Stimulated activated CD8-positive, alpha-beta memory T cell treated with anti-CD3 and anti-CD28 coated beads, Interleukin-4, amount 100 ng/mL, for 48 hours (primary cell): ENCODE results near the gene HMGCR.

Experiments
- DNase-seq: peaks from one replicate; pipeline ENCODE4 v3.0.0-alpha.2; 2020

Gene HMGCR

GRCh38 chr5:75341934-75342333 is 4.9 kb downstream of the HMGCR start:
- DNase-seq, result no peak

DNA sequence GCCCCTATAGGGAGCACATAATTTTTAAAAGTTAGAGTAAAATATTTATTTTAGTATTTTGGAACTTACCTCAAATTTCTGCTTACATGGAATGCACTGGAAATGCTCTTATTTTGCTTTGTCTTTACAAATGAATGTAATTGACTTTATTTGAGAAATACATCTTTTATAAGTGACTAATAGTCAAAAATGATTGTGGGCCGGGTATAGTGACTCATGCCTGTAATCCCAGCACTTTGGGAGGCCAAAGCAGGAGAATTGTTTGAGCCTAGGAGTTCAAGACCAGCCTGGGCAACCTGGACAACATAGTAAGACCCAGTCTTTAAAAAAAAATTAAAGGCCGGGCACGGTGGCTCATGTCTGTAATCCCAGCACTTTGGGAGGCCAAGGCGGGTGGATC is 5.8 kb downstream of the HMGCR start:
- DNase-seq, result no peak

- no peak for DNase-seq
These were observed 11.2 kb downstream of the HMGCR start for GRCh38 chr5:75348241-75348640.

DNA sequence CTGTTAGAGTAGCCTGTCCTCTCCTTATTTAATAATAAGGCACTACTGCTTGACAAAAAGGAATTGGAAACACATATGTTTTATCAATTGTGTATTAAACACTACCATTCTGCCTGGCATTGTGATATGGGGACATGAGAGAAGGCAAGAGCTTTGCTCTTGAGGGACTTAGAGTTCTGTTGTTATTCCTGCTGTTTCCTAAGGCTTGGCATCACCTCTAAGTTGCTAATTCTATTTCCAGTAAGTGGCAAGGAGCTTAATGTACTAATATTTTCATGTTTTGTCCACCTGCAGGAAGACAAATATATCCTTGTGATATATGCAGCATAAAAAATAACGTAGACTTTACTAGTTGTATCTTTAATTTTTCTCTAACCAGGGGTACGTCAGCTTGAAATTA is 12.6 kb downstream of the HMGCR start:
- no peak for DNase-seq

- DNase-seq, result no peak
These were observed 14.3 kb downstream of the HMGCR start for GRCh38 chr5:75351139-75351926.

GRCh38 chr5:75355236-75355635 is 18.2 kb downstream of the HMGCR start:
- no peak for DNase-seq

- no peak for DNase-seq
These were observed 19.7 kb downstream of the HMGCR start for GRCh38 chr5:75356719-75357118.

GRCh38 chr5:75358117-75358516 is 21.1 kb downstream of the HMGCR start:
- no peak for DNase-seq

GRCh38 chr5:75361310-75361709 is 24.3 kb downstream of the HMGCR start:
- DNase-seq, result no peak

GRCh38 chr5:75362474-75362975 is 25.5 kb downstream of the HMGCR start:
- DNase-seq, result no peak

DNA sequence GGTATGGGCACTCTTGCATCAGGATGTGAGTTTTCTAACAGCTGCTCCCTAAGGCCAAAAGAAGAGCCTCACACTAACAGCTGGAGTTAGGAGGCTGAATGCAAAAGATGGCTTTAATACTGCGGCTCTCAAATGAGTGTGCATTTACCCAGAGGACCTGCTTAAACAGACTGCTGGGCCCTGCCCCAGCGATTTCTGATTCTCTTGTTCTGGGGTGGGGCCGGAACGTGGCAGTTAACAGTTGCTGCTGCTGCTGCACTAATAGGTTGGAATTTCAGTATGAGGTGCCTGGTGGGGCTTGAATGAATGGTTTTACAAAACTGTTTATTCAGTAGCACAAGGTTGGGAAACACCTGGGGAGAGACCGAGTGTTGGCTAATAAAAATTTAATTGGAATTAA is 26.1 kb downstream of the HMGCR start:
- no peak for DNase-seq

- no peak for DNase-seq
These were observed 26.9 kb downstream of the HMGCR start for GRCh38 chr5:75363726-75364495.

- DNase-seq, result no peak
These were observed 27.7 kb downstream of the HMGCR start for GRCh38 chr5:75364571-75365280.

GRCh38 chr5:75365740-75366139 is 28.7 kb downstream of the HMGCR start:
- no peak for DNase-seq

DNA sequence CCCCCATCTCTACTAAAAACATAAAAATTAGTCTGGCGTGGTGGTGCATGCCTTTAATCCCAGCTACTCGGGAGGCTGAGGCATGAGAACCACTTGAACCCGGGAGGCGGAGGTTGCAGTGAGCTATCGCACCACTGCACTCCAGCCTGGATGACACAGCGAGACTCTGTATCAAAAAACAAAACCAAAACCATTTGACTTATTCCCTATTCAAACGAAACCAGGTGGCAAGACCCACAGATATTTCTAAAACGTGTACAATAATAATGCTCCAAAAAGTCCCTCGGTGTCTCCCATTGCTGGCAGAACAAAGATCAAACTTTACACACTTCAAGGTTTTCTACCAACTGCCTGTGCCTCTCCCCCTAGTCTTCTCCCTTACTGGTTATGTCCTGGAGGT is 29.8 kb downstream of the HMGCR start:
- DNase-seq, result no peak

DNA sequence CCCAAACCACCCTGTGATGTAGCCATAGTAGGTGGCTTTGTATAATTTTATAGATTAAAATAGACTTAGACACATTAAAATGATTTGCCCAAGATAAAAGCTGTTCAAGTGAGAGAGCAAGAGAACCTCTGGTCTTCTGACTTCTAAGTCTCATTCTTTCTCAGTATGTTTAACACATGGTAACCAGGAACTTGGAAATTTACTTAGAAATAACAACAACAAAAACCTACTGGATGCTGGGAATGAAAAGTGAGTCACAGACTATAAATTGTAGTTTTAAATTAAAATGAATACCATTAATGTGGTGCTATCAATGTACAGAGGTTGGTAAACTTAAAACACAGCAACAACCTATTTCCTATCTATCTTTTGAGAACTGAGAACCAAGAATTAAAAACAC is 30.4 kb downstream of the HMGCR start:
- no peak for DNase-seq

DNA sequence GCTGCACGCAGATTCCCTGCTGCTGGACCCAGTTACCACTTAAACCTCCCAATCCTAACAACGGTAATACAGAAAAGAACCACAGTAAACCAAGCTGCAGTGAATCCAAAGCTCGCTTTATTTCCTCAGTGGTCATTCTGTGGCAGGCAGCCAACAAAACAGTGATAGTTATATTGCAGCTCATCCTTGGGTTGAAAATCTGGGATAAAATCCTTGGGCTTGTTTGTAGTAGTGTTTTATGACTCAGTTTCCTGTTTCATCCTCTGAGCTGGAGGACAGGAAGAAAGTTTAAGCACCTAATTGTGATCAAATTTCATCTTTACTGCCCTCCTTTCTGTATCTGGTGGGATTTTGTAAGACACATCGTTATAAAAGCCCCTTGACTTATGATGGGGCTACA is 31.4 kb downstream of the HMGCR start:
- DNase-seq, result no peak

DNA sequence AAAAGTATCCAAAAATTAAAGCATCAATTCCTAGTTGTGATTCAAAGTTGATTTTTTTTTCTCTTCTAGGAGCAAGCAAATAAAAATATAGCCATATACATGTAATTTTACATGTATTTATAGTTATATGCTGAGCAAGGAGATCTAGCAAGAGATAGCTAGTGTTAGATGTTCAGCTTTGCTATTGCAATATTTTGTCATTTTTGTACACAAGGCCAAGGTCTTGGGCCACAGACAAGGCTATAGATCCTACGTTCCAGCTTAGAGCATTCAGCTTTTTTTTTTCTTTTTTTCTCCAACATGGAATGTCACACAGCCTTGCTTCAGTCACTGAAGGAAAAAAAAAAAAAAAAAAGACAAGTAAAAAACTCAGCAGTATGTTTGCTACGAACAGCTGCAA is 36.8 kb downstream of the HMGCR start:
- no peak for DNase-seq

GRCh38 chr5:75374394-75374814 is 37.4 kb downstream of the HMGCR start:
- no peak for DNase-seq

- DNase-seq, result no peak
These were observed 38.4 kb downstream of the HMGCR start for GRCh38 chr5:75375414-75375813.

GRCh38 chr5:75380099-75380498 is 43.1 kb downstream of the HMGCR start:
- no peak for DNase-seq

- DNase-seq, result no peak
These were observed 44.4 kb downstream of the HMGCR start for GRCh38 chr5:75381456-75381855.

DNA sequence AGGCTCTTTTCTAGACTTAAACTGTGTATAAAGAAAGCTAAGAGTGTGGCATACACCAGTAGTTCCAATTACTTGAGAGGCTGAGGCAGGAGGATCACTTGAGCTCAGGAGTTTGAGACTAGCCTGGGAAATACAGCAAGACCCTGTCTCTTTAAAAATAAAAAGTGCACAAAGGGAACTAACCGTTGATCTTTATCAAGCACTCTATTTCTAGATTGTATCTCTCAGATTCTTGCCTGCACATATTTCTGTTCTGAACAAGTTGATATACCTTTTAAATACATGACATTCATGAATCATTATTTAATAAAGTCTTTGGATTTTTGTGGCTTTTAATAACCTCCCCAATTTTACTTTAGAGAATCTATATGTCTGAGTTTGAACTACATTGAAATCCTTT is 47.2 kb downstream of the HMGCR start:
- no peak for DNase-seq

DNA sequence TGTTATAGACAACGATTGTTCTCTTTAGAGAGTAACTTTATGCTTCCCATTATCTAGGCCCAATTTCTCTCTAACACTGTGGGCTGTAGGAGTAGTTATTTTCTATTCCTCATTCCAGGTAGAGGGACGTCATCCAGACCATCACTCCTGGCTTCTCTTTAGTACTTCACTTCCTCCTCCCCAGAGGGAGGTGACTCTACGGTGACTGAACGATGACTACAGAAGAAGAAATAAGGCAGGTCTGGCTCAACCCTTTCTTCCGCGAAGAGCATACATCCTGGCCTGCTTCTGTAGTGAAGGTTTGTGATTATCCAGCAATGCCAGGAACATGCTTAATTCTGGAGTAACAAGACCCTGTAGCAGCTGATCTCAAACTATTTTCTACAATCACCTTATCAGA is 50.8 kb downstream of the HMGCR start:
- DNase-seq, result no peak
